Measurements from ENCODE around the gene SH3BP4.

The SH3BP4 gene

GRCh38 chr2:234954551-234954992 is 2.8 kb downstream of the SH3BP4 start:
- H3K27me3 Mint-ChIP-seq = peaks cover 28% of the 10 kb centered on the region
- H3K9me3 Mint-ChIP-seq (ENCODE audit: low read depth) = no peaks in the 10 kb centered on the region
- H3K4me3 Mint-ChIP-seq = no peak overlapping the region
- H3K4me1 Mint-ChIP-seq (ENCODE audit: low read depth) = peaks cover 6% of the 10 kb centered on the region
- no peak overlapping the region for H3K27ac Mint-ChIP-seq
- H3K36me3 Mint-ChIP-seq = no peaks in the 10 kb centered on the region

- Mint-ChIP-seq H3K36me3 (no peaks in the 10 kb centered on the region), H3K4me3 (no peak overlapping the region), H3K27ac (no peak overlapping the region), H3K9me3 (ENCODE audit: low read depth) (no peaks in the 10 kb centered on the region), H3K4me1 (ENCODE audit: low read depth) (peaks cover 6% of the 10 kb centered on the region), H3K27me3 (peaks cover 23% of the 10 kb centered on the region)
These were observed 3.3 kb downstream of the SH3BP4 start for GRCh38 chr2:234955091-234955591.

DNA sequence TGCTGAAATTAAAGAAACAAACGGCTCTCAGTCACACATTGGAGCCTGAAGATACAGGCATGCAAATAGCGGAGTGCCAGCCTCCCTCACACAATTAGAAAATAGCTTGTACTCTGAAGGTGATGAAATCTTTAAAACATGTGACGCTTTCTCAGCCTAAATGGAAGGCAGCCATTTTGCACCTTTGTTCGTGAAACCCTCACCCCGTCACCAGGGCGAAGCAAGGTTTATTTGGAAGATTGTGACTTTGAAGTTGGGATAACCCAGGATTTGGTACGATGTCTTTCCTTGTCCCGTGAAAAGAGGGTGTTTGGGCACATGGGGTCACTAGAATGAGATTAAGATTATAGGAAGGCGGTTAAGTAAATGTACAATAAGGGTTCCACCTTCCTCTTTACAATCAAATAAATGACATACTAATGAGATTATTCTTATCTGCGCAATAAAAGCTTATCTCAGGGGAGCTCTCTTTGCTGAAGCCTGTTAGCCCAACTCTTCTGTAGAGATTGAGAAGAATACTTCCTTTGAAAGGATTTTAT is 4.2 kb downstream of the SH3BP4 start:
- Mint-ChIP-seq H3K4me3 (no peak overlapping the region), H3K9me3 (ENCODE audit: low read depth) (no peaks in the 10 kb centered on the region)

DNA sequence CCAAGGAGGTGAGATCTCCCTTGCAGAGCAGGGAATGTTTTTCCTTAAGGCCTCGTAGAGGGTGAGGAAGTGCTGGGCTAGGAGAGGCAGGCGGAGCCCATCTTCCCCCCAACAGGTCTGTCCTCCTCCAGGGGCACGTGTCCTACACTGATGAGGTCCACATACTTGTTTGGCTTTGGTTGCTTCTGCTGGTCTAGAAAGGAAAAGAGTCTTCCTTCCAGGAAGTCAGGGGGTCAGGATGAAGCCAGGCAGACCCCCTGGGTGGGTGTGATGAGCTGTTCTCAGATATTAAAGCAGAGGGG is 6.0 kb downstream of the SH3BP4 start:
- Mint-ChIP-seq H3K4me3 (no peak overlapping the region), H3K9me3 (ENCODE audit: low read depth) (no peaks in the 10 kb centered on the region), H3K27ac (no peak overlapping the region), H3K36me3 (no peaks in the 10 kb centered on the region), H3K4me1 (ENCODE audit: low read depth) (peaks cover 2% of the 10 kb centered on the region), H3K27me3 (peaks cover 15% of the 10 kb centered on the region)

More for the DNA sequence above, 4.2 kb downstream of the SH3BP4 start:
- no peaks in the 10 kb centered on the region for H3K36me3 Mint-ChIP-seq
- H3K27ac Mint-ChIP-seq = no peak overlapping the region
- peaks cover 5% of the 10 kb centered on the region for H3K4me1 Mint-ChIP-seq (ENCODE audit: low read depth)
- peaks cover 17% of the 10 kb centered on the region for H3K27me3 Mint-ChIP-seq

DNA sequence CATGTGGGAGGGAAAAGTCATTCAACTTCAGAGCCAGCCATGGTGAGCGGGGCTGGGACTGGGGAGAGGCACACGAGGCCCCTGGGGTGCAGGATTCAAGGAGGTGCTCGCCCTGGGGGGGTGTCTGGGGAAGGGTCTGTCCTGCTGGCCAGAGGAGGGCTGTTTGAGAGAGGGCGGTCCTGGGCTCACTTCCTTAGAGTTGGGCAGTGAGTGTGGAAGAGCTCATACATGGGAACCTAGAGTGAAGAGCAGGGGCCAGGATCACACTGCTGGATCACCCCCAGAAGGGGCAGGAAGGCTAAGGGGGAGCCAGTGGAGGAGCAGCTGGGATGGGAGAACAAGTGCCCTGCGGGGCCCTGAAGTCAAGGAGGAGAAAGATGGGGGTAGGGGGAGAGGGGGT is 6.5 kb downstream of the SH3BP4 start:
- H3K4me3 Mint-ChIP-seq = no peak overlapping the region
- H3K27ac Mint-ChIP-seq = no peak overlapping the region
- peaks cover 2% of the 10 kb centered on the region for H3K4me1 Mint-ChIP-seq (ENCODE audit: low read depth)
- H3K9me3 Mint-ChIP-seq (ENCODE audit: low read depth) = no peaks in the 10 kb centered on the region
- H3K27me3 Mint-ChIP-seq = peaks cover 10% of the 10 kb centered on the region
- H3K36me3 Mint-ChIP-seq = no peaks in the 10 kb centered on the region

DNA sequence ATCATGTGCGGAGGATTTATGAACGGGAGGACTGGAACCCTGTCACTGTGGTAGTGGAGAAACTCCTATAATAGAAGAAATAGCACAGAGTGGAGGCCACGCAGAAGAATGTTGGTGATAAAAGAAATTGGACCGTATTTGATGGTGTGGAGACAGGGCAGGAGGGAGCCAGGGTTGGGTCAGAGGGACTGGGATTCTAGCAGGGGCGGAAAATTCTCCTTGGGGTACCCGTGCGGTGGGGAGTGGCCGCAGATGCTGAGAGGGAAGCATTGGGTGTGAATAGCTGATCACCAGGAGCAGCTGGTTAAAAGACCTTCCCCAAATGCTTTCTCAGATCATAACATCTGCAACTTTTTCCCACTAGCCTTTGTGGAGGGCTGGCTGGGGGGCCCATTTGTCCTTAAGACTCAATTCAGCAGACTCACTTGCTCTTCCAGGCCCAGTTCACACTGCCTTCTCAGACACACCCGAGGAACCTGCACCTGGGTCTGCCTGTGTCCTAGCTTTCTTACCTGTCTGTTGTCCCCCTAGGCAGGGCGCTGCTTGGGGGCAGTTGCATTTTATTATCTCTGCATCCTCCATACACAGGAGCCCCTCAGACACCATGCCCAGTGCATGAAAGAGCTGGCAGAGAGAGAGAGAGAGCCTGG is 7.1 kb downstream of the SH3BP4 start:
- Mint-ChIP-seq H3K27ac (no peak overlapping the region), H3K36me3 (no peaks in the 10 kb centered on the region)

DNA sequence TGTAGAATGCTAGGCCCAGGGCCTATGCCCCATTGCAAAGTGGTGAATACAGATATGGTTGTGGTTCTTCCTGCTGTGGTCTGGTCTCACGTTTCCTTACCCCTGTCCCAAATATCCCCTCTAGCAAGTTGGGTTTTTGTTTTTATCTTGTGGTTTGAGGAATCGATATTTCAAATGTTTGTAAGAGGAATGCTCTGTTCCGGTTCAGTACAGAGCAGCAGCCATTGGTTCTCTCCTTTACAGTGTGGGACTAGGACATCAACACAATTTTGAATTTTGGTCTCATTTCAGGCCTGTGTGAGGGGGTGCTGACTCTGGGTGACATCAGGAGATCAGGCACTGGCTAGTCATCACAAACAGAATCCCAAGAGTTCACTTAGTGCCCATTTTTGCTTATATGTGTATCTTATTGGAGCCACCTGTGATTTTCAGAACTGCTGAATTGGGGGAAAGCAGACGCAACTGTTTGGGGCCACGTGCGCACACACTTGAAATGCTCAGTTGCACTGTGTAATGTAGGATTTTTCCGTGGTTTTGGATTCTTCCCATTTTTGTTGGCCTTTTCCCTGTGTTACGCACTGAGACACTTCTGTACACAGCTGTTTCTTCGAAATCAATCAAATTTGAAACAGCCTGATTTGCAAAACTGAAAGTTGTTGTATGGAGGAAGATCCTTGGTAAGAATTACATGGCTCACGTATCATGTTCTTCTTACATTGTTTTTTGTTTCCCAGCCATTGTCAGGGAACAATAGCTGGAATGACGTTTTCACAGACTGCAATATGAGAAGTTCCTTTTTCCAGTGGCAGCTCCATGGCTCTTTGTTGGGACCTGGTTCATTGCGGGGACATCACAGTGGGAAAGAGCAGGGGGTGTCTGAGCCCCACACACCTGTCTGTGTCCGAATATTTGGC is 8.6 kb downstream of the SH3BP4 start:
- Mint-ChIP-seq H3K9me3 (ENCODE audit: low read depth) (no peaks in the 10 kb centered on the region), H3K27ac (no peak overlapping the region), H3K4me1 (ENCODE audit: low read depth) (no peaks in the 10 kb centered on the region), H3K4me3 (no peak overlapping the region), H3K27me3 (peaks cover 3% of the 10 kb centered on the region), H3K36me3 (no peaks in the 10 kb centered on the region)

More for the DNA sequence above, 7.1 kb downstream of the SH3BP4 start:
- Mint-ChIP-seq H3K9me3 (ENCODE audit: low read depth) (no peaks in the 10 kb centered on the region), H3K27me3 (peaks cover 9% of the 10 kb centered on the region), H3K4me3 (no peak overlapping the region), H3K4me1 (ENCODE audit: low read depth) (peaks cover 2% of the 10 kb centered on the region)

GRCh38 chr2:234961784-234962183 is 10.0 kb downstream of the SH3BP4 start:
- H3K27ac Mint-ChIP-seq = no peak overlapping the region
- H3K27me3 Mint-ChIP-seq = no peaks in the 10 kb centered on the region
- no peak overlapping the region for H3K4me3 Mint-ChIP-seq
- H3K36me3 Mint-ChIP-seq = no peaks in the 10 kb centered on the region
- H3K4me1 Mint-ChIP-seq (ENCODE audit: low read depth) = no peaks in the 10 kb centered on the region
- no peaks in the 10 kb centered on the region for H3K9me3 Mint-ChIP-seq (ENCODE audit: low read depth)

DNA sequence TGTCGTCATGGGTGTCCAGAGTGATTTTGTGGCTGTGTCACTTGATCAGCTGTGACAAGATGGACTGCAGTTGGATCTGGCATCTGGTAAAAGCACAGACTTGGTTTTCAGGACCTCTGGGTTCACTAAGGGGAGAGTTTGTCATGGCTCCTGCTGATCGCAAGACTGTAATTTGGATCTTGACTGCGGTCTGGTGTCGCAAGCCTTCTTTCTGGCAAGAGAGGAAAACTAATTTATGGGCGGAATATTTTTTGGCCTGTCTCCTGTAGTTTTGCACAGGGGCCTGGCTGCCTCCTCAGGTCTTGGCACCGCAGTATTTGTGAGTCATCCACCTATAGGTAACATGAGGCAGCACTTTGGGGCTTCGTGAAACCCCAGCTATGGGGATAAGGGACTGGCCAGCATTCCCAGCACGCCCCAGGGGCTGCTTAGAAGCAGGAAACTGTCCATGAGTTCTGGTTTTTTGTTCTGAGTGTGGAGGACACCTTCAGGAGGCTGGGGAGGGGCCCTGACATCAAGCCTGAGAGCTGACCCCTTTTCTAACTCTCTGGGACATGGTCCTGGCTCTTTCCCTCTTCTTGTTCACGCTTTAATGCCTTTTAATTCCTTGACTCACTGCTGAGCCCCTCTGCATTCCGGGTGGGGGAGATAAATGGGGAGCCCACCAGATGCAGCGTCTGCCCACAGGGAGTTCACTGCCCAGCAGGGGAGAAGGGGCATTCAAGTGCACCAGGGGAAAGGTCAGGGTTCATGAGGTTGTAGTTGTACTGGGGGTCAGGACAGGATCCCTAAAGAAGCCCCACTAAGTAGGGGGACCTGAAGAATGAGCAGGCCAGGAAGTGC is 12.2 kb downstream of the SH3BP4 start:
- no peaks in the 10 kb centered on the region for H3K4me1 Mint-ChIP-seq (ENCODE audit: low read depth)
- no peak overlapping the region for H3K4me3 Mint-ChIP-seq
- H3K36me3 Mint-ChIP-seq = no peaks in the 10 kb centered on the region
- no peaks in the 10 kb centered on the region for H3K27me3 Mint-ChIP-seq
- H3K9me3 Mint-ChIP-seq (ENCODE audit: low read depth) = no peaks in the 10 kb centered on the region
- no peak overlapping the region for H3K27ac Mint-ChIP-seq

- no peaks in the 10 kb centered on the region for H3K4me1 Mint-ChIP-seq (ENCODE audit: low read depth)
- no peak overlapping the region for H3K27ac Mint-ChIP-seq
- H3K36me3 Mint-ChIP-seq = no peaks in the 10 kb centered on the region
- H3K4me3 Mint-ChIP-seq = no peak overlapping the region
- H3K9me3 Mint-ChIP-seq (ENCODE audit: low read depth) = no peaks in the 10 kb centered on the region
- no peaks in the 10 kb centered on the region for H3K27me3 Mint-ChIP-seq
These were observed 13.0 kb downstream of the SH3BP4 start for GRCh38 chr2:234964631-234965461.

DNA sequence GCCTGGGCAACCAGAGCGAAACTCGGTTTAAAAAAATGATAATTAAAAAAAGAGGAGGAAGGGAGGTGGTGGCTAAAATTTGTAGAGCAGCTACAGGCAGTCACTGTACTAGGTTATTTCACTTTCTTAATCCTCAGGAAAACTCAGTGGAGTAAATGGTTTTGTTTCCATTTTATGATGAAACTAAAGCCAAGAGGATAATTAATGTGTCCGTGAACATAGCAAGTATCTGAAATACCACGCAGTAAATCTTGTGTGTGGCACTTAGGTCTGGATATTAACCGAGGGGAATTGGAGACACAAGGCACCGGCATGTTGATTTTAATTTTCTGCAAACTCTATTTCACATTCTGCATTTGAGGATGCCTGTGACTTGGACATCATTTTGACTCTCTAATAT is 14.5 kb downstream of the SH3BP4 start:
- no peaks in the 10 kb centered on the region for H3K4me1 Mint-ChIP-seq (ENCODE audit: low read depth)
- no peaks in the 10 kb centered on the region for H3K36me3 Mint-ChIP-seq
- H3K27me3 Mint-ChIP-seq = peaks cover 3% of the 10 kb centered on the region
- no peak overlapping the region for H3K27ac Mint-ChIP-seq
- no peaks in the 10 kb centered on the region for H3K9me3 Mint-ChIP-seq (ENCODE audit: low read depth)
- no peak overlapping the region for H3K4me3 Mint-ChIP-seq

DNA sequence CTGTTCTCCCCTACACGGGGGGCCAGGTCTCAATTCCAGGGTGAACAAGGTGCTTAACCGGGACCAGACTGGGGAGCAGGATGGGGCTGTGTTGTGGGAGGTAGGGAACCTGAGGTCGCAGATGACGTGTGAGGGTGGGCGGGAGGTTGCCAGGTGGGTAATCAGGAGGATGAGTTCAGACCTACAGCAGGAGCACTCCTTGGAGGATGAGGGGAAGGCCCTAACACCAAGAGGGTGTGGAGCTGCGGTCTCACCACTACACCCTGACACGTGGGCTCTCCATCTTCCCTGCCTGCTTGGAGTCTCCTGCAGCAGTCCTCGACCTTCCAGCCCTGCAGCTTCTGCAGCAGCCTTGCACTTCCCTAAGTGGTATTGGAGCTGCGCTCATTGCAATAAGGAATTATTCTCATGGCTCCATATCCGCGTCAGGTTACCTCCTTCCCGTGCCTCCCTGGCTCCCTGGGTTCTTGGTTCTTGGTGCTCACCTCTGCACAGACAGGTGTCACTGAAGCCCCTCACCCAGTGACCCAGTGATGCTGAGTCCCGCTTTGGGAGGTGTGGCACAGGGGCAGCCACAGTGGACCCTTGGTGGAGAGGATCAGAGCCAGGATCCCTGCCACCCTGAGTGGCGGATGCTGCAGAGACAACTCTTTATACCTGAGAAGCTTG is 15.5 kb downstream of the SH3BP4 start:
- Mint-ChIP-seq H3K27me3 (peaks cover 3% of the 10 kb centered on the region), H3K36me3 (no peaks in the 10 kb centered on the region), H3K27ac (no peak overlapping the region), H3K4me3 (no peak overlapping the region), H3K4me1 (ENCODE audit: low read depth) (no peaks in the 10 kb centered on the region), H3K9me3 (ENCODE audit: low read depth) (no peaks in the 10 kb centered on the region)

- H3K36me3 Mint-ChIP-seq = no peaks in the 10 kb centered on the region
- H3K27me3 Mint-ChIP-seq = peaks cover 4% of the 10 kb centered on the region
- no peak overlapping the region for H3K4me3 Mint-ChIP-seq
- H3K4me1 Mint-ChIP-seq (ENCODE audit: low read depth) = no peaks in the 10 kb centered on the region
- H3K27ac Mint-ChIP-seq = no peak overlapping the region
- no peaks in the 10 kb centered on the region for H3K9me3 Mint-ChIP-seq (ENCODE audit: low read depth)
These were observed 16.0 kb downstream of the SH3BP4 start for GRCh38 chr2:234967870-234968208.
